ENCODE data around the gene PTPRG. TPM values are rescaled to one million over a fixed set of nuclear protein-coding genes. Genes with fewer than 3 reads are reported as not detected.
"Not testable (repeated sequence)": the region's sequence is repeated elsewhere in the genome, so short reads cannot be mapped to it uniquely, and the experiment has no call there.

The PTPRG gene
- total RNA-seq, 4 donors from 2014 or later = 11.0 to 18.5 (median 14.9) TPM

DNA sequence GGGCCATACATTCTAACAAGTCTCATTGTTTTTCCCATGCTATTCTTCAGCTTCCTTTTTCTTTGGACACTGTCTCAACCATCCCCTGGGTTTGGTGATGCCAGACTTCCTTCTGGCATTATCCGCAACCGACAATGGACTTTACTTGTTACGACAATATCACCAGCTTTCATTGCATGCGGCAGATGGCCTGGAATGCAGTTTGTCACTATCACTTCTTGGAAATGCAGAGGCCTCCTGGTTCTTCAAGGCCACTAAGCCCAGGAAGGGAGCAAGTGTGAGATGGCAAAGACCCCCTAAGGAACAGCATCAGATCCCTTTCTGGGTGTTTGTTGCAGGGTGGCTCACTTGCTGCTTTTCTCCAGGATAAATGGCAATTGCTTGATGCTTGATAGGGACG is 128.6 kb downstream of the PTPRG start:
- DNase-seq (ENCODE audit: low spot score in 2 of 2) = no peak
- Histone ChIP-seq H3K9me3 (no peaks in the 10 kb centered on the region), H3K27me3 (no peaks in the 10 kb centered on the region), H3K36me3 (no peaks in the 10 kb centered on the region), H3K27ac (no peak overlapping the region), H3K4me3 (no peak overlapping the region), H3K4me1 (peaks cover 6% of the 10 kb centered on the region)
- TF ChIP-seq POLR2A (IDR thresholded peaks at IDR 0.05) (no peak), EP300 (IDR thresholded peaks at IDR 0.05) (no peak)
- TF ChIP-seq, protein P1, sequence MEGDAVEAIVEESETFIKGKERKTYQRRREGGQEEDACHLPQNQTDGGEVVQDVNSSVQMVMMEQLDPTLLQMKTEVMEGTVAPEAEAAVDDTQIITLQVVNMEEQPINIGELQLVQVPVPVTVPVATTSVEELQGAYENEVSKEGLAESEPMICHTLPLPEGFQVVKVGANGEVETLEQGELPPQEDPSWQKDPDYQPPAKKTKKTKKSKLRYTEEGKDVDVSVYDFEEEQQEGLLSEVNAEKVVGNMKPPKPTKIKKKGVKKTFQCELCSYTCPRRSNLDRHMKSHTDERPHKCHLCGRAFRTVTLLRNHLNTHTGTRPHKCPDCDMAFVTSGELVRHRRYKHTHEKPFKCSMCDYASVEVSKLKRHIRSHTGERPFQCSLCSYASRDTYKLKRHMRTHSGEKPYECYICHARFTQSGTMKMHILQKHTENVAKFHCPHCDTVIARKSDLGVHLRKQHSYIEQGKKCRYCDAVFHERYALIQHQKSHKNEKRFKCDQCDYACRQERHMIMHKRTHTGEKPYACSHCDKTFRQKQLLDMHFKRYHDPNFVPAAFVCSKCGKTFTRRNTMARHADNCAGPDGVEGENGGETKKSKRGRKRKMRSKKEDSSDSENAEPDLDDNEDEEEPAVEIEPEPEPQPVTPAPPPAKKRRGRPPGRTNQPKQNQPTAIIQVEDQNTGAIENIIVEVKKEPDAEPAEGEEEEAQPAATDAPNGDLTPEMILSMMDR (IDR thresholded peaks at IDR 0.05) = no peak
- 95% methylated on average over 5 of the region's 5 CpGs for WGBS

DNA sequence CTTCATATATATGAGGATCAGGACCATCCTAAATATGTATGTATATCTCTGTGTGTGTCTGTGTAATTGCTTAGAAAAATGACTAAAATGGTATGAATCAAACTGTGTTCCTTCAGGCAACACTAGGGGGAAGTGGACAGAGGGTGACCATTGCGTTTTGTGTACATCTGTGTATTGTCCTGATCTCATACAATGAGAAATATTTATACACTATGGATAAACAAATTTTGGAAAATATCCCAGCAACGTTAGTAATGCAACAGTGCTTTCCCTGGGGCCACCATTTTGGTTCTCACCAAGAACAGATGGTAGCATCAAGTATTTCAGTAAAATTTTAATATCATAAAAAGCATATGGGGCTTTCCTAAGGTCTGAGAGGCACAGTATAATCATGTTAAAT is 130.1 kb downstream of the PTPRG start:
- no peak overlapping the region for H3K4me3 ChIP-seq
- no peaks in the 10 kb centered on the region for H3K9me3 ChIP-seq
- TF ChIP-seq POLR2A (IDR thresholded peaks at IDR 0.05) (no peak), POLR2AphosphoS5 (IDR thresholded peaks at IDR 0.05) (no peak), EP300 (IDR thresholded peaks at IDR 0.05) (no peak)
- TF ChIP-seq, protein P1 (IDR thresholded peaks at IDR 0.05) = no peak
- 69% methylated on average over 2 of the region's 2 CpGs for WGBS
- no peaks in the 10 kb centered on the region for H3K27me3 ChIP-seq
- H3K4me1 ChIP-seq = no peaks in the 10 kb centered on the region
- no peak for DNase-seq (ENCODE audit: low spot score in 2 of 2)
- no peaks in the 10 kb centered on the region for H3K36me3 ChIP-seq
- no peak overlapping the region for H3K27ac ChIP-seq

DNA sequence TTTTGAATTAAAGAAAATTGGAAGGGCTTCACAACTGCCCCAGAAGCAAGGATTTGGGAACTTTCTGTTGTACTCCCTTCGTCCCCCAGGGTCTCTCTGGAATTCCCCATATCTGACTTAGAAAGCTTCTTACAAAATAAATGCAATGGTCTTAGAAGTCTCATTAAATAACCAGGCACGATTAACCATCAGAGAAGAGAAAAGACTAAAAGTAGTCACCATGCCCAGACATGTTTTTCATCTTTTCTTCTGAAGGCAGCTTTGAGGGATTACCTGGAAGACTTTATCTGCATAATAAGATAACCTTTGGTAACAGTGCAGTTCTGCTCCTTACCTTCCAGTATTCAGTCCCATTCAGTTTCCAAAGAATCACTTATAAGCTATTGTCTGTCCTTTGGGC is 135.9 kb downstream of the PTPRG start:
- TF ChIP-seq POLR2A (IDR thresholded peaks at IDR 0.05) (no peak), EP300 (IDR thresholded peaks at IDR 0.05) (no peak), POLR2AphosphoS5 (IDR thresholded peaks at IDR 0.05) (no peak)
- TF ChIP-seq, protein P1 (IDR thresholded peaks at IDR 0.05) = no peak
- Histone ChIP-seq H3K27me3 (no peaks in the 10 kb centered on the region), H3K4me1 (no peaks in the 10 kb centered on the region), H3K36me3 (no peaks in the 10 kb centered on the region), H3K27ac (no peak overlapping the region), H3K9me3 (no peaks in the 10 kb centered on the region), H3K4me3 (no peak overlapping the region)
- no peak for DNase-seq (ENCODE audit: low spot score in 2 of 2)
- 52% methylated on average over 2 of the region's 2 CpGs for WGBS

DNA sequence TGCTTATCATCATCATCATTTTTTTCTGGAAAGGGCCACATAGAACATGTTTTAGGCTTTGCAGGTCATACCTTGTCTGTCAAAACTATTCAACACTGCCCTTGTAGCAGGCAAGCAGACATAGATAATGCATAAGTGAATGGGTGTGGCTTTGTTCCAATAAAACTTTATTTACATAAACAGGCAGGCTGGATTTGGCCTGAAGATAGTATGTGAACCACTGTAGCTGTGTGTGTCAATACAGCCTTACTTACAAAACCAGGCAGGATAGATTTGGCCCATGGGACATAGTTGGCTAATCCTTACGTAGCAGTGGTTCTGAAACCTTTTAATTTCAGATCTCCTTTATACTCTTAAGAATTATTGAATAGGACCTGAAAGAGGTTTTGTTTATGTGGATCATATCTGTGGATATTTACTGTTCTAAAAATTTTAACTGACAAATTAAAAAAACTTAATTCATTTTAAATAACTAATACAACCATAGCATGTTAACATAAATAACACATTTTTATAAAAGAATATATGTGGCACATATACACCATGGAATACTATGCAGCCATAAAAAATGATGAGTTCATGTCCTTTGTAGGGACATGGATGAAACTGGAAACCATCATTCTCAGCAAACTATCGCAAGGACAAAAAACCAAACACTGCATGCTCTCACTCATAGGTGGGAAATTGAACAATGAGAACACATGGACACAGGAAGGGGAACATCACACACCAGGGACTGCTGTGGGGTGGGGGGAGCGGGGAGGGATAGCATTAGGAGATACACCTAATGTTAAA is 137.1 kb downstream of the PTPRG start:
- not testable (repeated sequence) for DNase-seq (ENCODE audit: low spot score in 2 of 2); H3K27ac ChIP-seq
- WGBS = 85% methylated on average over 3 of the region's 3 CpGs

DNA sequence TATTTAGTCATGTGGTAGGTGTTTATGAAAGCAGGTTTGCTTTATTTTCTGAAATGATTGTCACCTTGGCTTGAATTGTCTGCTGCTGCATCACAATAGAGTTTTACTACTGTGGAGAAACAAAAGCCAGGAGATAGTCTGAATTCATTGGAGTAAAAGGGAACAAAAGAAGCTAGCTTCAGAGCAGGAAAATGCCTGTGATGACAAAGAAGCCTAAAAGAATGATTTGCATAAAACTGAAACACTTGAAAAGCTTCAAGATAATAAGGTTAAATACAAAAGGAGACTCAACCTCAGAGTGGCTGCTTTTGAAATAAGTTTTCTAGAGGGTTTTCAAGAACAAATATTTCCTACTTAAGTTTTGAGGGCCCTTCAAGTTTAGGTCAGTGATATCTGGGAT is 138.3 kb downstream of the PTPRG start:
- Histone ChIP-seq H3K36me3 (no peaks in the 10 kb centered on the region), H3K9me3 (no peaks in the 10 kb centered on the region), H3K27me3 (no peaks in the 10 kb centered on the region), H3K4me1 (no peaks in the 10 kb centered on the region), H3K4me3 (no peak overlapping the region), H3K27ac (no peak overlapping the region)
- no peak for DNase-seq (ENCODE audit: low spot score in 2 of 2)
- TF ChIP-seq, protein P1 (IDR thresholded peaks at IDR 0.05) = no peak
- no peak for TF ChIP-seq POLR2A (IDR thresholded peaks at IDR 0.05)
- TF ChIP-seq EP300 (IDR thresholded peaks at IDR 0.05) = no peak
- no peak for TF ChIP-seq POLR2AphosphoS5 (IDR thresholded peaks at IDR 0.05)

More for the DNA sequence above, 137.1 kb downstream of the PTPRG start:
- H3K4me3 ChIP-seq, H3K9me3 ChIP-seq, H3K36me3 ChIP-seq, H3K27me3 ChIP-seq, H3K4me1 ChIP-seq: not testable (repeated sequence)

DNA sequence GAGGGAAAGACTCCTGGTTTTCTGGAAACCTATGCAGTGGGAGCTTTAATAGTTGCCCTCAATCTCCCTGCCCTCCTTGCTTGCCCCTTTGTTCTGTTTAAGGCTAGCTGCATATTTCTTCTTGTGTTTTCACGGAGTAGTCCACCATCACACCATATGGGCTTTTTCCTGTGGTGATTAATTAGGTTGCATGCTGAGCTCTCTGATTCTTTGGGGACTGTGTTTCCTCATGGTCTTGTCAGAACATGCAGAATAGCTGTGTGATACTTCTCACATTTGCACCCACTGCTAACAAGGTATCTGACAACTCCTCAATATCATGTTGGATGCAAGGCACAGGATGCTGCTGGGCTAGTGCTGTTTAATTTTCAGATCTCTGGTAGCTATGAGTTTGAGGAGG is 139.6 kb downstream of the PTPRG start:
- no peak overlapping the region for H3K4me3 ChIP-seq
- H3K36me3 ChIP-seq = no peaks in the 10 kb centered on the region
- no peaks in the 10 kb centered on the region for H3K27me3 ChIP-seq
- no peak overlapping the region for H3K27ac ChIP-seq
- DNase-seq (ENCODE audit: low spot score in 2 of 2) = no peak
- no peaks in the 10 kb centered on the region for H3K9me3 ChIP-seq
- no peaks in the 10 kb centered on the region for H3K4me1 ChIP-seq
- TF ChIP-seq POLR2A (IDR thresholded peaks at IDR 0.05) = no peak
- no peak for TF ChIP-seq EP300 (IDR thresholded peaks at IDR 0.05)
- TF ChIP-seq, protein P1 (IDR thresholded peaks at IDR 0.05) = no peak
- 80% methylated on average over 1 of the region's 1 CpG for WGBS

All from suprapubic skin (tissue), 4 donors.